Vagina (tissue), 2 donors: ENCODE data around the gene SCYL1. TPM values are rescaled to one million over a fixed set of nuclear protein-coding genes. Genes with fewer than 3 reads are reported as not detected.

Experiments used
- DNase-seq, 2 donors: peaks; one replicate each; pipeline ENCODE4 v3.0.0-alpha.2; 2017; ENCODE audit errors: extremely low spot score in 2 of 2
- H3K27ac ChIP-seq: fragments of 200-600 bp; sonication (generic); one replicate; pipeline ENCODE4 v1.5.1; 2019
- H3K27me3 ChIP-seq: fragments of 200-600 bp; sonication (generic); one replicate; pipeline ENCODE4 v1.5.1; 2019
- H3K36me3 ChIP-seq, 2 donors: fragments of 200-600 bp; sonication (generic); one replicate each; pipeline ENCODE4 v1.5.1; 2017 to 2019
- H3K4me1 ChIP-seq: fragments of 200-600 bp; sonication (generic); one replicate; pipeline ENCODE4 v1.5.1; 2019
- H3K4me3 ChIP-seq, 2 donors: fragments of 200-600 bp; sonication (generic); 1 replicate in 1 of 2; 2 replicates in 1 of 2; pipeline ENCODE4 v1.5.1; 2016 to 2019
- H3K9me3 ChIP-seq: fragments of 200-600 bp; sonication (generic); one replicate; pipeline ENCODE4 v1.5.1; 2019
- POLR2A ChIP-seq, 2 donors: fragments of 450-650 bp; IDR thresholded peaks; one replicate each; pipeline ENCODE4 v1.6.1; 2017; ENCODE audit warnings: antibody characterized with exemption in 2 of 2, mild to moderate bottlenecking in 2 of 2, moderate library complexity in 2 of 2
- POLR2AphosphoS5 ChIP-seq, 2 donors: sonication (generic); formaldehyde crosslinking; IDR thresholded peaks; one replicate each; pipeline ENCODE4 v1.9.0; 2017; ENCODE audit warnings: antibody characterized with exemption in 2 of 2, mild to moderate bottlenecking in 2 of 2, low read depth in 1 of 2; ENCODE audit not compliant: insufficient read depth in 1 of 2
- intact Hi-C: fragments of 100-400 bp; cut with DNase I; formaldehyde crosslinking; loops from one replicate; pipeline ENCODE4 v1.15.1; 2023
- total RNA-seq: library from RNA; depleted of rRNA; stranded (reverse); fragments of >200 nt; gene quantifications from one replicate; pipeline ENCODE4 v1.2.3, GENCODE V29; 2016
- TF ChIP-seq, protein P1 (sequence below), 3 experiments: fragments of 450-650 bp in 2 of 3; fragments of 200-600 bp in 1 of 3; sonication (generic) in 1 of 3; IDR thresholded peaks; one replicate each; pipeline ENCODE4 v1.5.1; 2017 to 2019; ENCODE audit warnings: antibody characterized with exemption in 3 of 3, mild to moderate bottlenecking in 2 of 3, moderate library complexity in 2 of 3

SCYL1 gene
- total RNA-seq, 1 donor from 2014 or later, result 77.3 TPM

DNA sequence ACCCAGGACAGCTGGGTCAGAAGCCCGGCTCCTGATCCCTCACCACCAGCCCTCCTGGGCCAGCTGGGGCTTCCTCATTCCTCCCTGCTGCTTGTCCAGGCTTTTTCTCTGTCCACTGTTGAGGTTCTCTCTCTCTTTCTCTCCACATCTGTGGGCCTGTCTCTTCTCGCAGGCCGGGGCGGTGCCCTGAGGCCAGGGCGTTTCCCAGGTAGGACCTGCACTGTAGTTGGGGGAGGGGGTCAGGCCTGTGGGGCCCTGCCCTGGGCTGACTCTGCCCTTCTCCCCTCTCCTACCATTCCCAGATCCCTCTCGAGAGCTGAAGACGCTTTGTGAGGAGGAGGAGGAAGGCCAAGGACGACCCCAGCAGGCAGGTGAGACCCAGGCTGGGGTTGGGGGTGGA is 55.9 kb downstream of the SCYL1 start:
- Histone ChIP-seq H3K36me3 (peaks cover 3 to 43% of the 10 kb centered on the region in 2 donors), H3K9me3 (no peaks in the 10 kb centered on the region), H3K4me1 (peaks cover 31% of the 10 kb centered on the region), H3K27ac (no peak overlapping the region), H3K27me3 (no peaks in the 10 kb centered on the region), H3K4me3 (no peak overlapping the region)
- intact Hi-C loops, result no loop called here
- no peak for DNase-seq
- TF ChIP-seq, protein P1, sequence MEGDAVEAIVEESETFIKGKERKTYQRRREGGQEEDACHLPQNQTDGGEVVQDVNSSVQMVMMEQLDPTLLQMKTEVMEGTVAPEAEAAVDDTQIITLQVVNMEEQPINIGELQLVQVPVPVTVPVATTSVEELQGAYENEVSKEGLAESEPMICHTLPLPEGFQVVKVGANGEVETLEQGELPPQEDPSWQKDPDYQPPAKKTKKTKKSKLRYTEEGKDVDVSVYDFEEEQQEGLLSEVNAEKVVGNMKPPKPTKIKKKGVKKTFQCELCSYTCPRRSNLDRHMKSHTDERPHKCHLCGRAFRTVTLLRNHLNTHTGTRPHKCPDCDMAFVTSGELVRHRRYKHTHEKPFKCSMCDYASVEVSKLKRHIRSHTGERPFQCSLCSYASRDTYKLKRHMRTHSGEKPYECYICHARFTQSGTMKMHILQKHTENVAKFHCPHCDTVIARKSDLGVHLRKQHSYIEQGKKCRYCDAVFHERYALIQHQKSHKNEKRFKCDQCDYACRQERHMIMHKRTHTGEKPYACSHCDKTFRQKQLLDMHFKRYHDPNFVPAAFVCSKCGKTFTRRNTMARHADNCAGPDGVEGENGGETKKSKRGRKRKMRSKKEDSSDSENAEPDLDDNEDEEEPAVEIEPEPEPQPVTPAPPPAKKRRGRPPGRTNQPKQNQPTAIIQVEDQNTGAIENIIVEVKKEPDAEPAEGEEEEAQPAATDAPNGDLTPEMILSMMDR (IDR thresholded peaks at IDR 0.05), result no peak
- no peak for TF ChIP-seq POLR2A (IDR thresholded peaks at IDR 0.05)
- no peak for TF ChIP-seq POLR2AphosphoS5 (IDR thresholded peaks at IDR 0.05; ENCODE audit: insufficient read depth in 1 of 2, low read depth in 1 of 2)

DNA sequence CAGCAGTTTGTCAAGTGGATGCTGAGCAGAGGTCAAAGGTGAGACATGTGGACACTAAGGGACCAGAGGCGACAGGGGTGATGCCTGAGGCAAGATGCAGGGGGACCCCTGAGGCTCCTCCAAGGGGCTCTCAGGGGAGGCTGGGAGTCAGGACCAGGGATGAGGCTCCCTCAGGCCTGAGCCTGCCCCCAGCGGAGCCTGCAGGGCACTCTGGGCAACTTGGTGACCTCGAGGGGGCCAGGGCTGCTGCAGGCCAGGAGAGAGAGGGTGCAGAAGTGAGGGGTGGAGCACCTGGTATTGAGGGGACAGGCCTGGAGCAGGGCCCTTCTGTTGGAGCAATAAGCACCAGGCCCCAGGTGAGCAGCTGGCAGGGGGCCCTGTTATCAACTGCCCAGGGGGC is 57.0 kb downstream of the SCYL1 start:
- intact Hi-C loops, result no loop called here
- Histone ChIP-seq H3K4me3 (no peak overlapping the region), H3K9me3 (no peaks in the 10 kb centered on the region), H3K4me1 (peaks cover 22% of the 10 kb centered on the region), H3K27ac (no peak overlapping the region), H3K36me3 (peaks cover 3 to 43% of the 10 kb centered on the region in 2 donors), H3K27me3 (no peaks in the 10 kb centered on the region)
- TF ChIP-seq, protein P1 (IDR thresholded peaks at IDR 0.05), result no peak
- no peak for TF ChIP-seq POLR2AphosphoS5 (IDR thresholded peaks at IDR 0.05; ENCODE audit: insufficient read depth in 1 of 2, low read depth in 1 of 2)
- no peak for TF ChIP-seq POLR2A (IDR thresholded peaks at IDR 0.05)
- DNase-seq, result no peak

DNA sequence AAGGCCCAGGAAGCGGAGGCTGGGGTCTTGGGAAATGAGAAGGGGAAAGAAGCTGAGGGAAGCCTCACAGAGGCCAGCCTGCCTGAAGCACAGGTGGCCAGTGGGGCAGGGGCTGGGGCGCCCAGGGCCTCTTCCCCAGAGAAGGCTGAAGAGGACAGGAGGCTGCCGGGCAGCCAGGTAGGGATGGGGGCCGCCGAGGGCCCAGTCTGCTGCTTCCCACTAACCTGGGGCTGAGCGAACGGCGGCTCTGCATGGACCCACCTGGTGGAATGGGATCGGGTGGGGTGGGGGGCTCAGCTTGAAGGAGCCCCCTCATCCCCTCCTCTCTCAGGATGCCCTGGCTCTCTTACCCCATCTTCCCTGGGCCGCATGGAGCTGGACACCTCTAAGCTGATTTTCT is 58.7 kb downstream of the SCYL1 start:
- intact Hi-C loops, result no loop called here
- no peaks in the 10 kb centered on the region for H3K27me3 ChIP-seq
- H3K27ac ChIP-seq, result no peak overlapping the region
- TF ChIP-seq, protein P1 (IDR thresholded peaks at IDR 0.05), result no peak
- no peak for TF ChIP-seq POLR2A (IDR thresholded peaks at IDR 0.05)
- no peak overlapping the region for H3K4me3 ChIP-seq
- peaks cover 3 to 43% of the 10 kb centered on the region in 2 donors for H3K36me3 ChIP-seq
- H3K4me1 ChIP-seq, result peaks cover 17% of the 10 kb centered on the region
- no peaks in the 10 kb centered on the region for H3K9me3 ChIP-seq
- no peak for DNase-seq

DNA sequence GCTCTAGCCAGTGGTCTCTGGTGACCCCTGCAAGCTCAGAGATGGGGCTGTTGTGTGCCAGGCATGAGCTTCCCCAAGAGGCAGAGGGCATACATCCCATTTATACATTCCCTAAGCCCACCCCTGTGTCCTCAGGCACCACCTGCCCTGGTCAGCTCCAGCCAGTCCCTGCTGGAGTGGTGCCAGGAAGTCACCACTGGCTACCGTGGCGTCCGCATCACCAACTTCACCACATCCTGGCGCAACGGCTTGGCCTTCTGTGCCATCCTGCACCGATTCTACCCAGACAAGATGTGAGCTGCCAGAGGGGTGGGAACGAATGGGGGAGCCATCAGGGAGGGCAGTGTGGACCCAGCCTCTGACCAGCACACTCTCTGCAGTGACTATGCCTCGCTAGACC is 59.2 kb downstream of the SCYL1 start:
- H3K36me3 ChIP-seq, result peaks cover 3 to 43% of the 10 kb centered on the region in 2 donors
- TF ChIP-seq POLR2A (IDR thresholded peaks at IDR 0.05), result no peak
- no peak for TF ChIP-seq POLR2AphosphoS5 (IDR thresholded peaks at IDR 0.05; ENCODE audit: insufficient read depth in 1 of 2, low read depth in 1 of 2)
- TF ChIP-seq, protein P1 (IDR thresholded peaks at IDR 0.05), result no peak
- no peak overlapping the region for H3K4me3 ChIP-seq
- no peaks in the 10 kb centered on the region for H3K9me3 ChIP-seq
- H3K27me3 ChIP-seq, result no peaks in the 10 kb centered on the region
- intact Hi-C loops, result no loop called here
- no peak for DNase-seq
- peaks cover 12% of the 10 kb centered on the region for H3K4me1 ChIP-seq
- H3K27ac ChIP-seq, result no peak overlapping the region

DNA sequence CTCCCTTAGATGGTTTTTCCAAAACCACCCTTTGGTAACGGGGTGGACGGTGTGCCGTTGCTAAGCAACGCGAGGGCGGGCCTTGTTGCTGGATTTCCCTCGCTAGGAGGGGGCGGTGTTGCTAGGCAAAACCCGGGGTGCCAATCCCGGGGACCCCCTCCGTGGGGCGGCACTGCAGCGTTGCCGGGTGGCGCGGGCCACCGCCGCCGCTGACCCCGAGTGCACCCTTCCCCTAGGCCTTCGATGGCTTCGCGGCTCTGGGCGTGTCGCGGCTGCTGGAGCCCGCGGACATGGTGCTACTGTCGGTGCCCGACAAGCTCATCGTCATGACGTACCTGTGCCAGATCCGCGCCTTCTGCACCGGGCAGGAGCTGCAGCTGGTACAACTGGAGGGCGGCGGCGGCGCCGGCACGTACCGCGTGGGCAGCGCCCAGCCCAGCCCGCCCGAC is 59.9 kb downstream of the SCYL1 start:
- H3K4me3 ChIP-seq, result no peak overlapping the region
- no peak for DNase-seq
- no peaks in the 10 kb centered on the region for H3K27me3 ChIP-seq
- intact Hi-C loops, result no loop called here
- peaks cover 3 to 38% of the 10 kb centered on the region in 2 donors for H3K36me3 ChIP-seq
- peaks cover 11% of the 10 kb centered on the region for H3K4me1 ChIP-seq
- TF ChIP-seq POLR2A (IDR thresholded peaks at IDR 0.05) (no peak), POLR2AphosphoS5 (IDR thresholded peaks at IDR 0.05; ENCODE audit: insufficient read depth in 1 of 2, low read depth in 1 of 2) (no peak)
- TF ChIP-seq, protein P1 (IDR thresholded peaks at IDR 0.05), result no peak
- no peaks in the 10 kb centered on the region for H3K9me3 ChIP-seq
- H3K27ac ChIP-seq, result no peak overlapping the region
